Stimulated activated naive CD4-positive, alpha-beta T cell treated with Interleukin-2 at 50 U/mL for 16 hours (primary cell): ENCODE measurements around the gene EIF2B4.
"Not testable (repeated sequence)": the region's sequence is repeated elsewhere in the genome, so short reads cannot be mapped to it uniquely, and the experiment has no call there.

Source experiments
- DNase-seq: peaks from one replicate; lab custom pipeline; 2025; lab: John Stamatoyannopoulos, UW

The EIF2B4 gene

DNA sequence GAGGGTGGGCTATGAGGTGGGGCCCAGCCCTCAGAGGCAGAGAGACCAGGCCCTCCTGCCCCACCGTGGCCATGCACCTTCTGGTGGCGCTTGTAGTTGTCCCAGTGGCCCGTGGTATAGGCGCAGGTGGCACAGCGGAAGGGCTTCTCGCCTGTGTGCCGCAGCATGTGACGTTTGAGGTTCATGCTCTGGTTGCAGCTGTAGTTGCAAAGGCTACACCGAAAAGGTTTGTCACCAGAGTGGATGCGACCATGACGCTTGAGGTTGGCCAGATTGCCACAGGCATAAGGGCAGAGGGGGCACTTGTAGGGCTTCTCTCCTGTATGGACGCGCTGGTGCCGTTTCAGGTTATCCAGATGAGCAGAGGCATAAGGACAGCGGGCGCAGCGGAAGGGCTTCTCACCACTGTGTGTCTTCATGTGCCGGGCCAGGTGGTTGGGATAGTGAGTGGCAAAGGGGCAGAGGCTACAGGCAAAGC is 7.5 kb upstream of the EIF2B4 start:
- DNase-seq: no peak

- DNase-seq: no peak
Measured at GRCh38 chr2:27376866-27377617, 6.9 kb upstream of the EIF2B4 start.

- no peak for DNase-seq
Measured at GRCh38 chr2:27376151-27376865, 6.2 kb upstream of the EIF2B4 start.

DNA sequence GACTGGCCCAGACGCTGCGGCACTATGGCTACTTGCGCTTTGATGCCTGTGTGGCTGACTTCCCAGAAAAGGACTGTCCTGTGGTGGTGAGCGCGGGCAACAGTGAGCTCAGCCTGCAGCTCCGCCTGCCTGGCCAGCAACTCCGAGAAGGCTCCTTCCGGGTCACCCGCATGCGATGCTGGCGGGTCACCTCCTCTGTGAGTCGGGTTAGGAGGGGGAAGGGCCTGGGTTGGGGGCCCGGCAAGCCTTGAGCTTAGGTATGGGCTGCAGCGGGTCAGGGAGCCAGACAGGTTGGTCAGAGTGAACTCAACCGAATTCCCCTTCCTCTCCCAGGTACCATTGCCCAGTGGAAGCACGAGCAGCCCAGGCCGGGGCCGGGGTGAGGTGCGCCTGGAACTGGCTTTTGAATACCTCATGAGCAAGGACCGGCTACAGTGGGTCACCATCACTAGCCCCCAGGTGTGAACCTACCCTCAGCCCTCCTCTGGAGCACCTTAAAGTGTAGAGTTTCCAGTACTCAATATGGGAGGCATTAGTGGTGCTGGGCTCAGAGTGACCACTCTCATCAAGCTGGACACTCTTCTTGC is 5.5 kb upstream of the EIF2B4 start:
- no peak for DNase-seq

DNA sequence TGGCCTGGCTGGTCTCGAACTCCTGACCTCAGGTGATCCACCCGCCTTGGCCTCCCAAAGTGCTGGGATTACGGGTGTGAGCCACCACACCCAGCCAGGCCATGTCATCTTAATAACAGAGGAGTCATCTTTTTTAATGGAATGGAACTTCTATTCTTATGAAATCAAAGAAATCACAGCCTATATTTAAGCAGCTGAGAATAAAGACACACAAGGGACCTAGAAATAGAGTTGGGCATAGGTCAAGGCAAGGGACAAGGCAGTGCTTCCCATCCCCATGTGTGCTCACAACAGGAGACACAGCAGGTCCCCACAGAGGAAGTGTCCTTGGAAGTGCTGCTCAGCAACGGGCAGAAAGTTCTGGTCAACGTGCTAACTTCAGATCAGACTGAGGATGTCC is 3.4 kb upstream of the EIF2B4 start:
- DNase-seq: no peak

GRCh38 chr2:27372937-27373336 is 2.8 kb upstream of the EIF2B4 start:
- DNase-seq: no peak

DNA sequence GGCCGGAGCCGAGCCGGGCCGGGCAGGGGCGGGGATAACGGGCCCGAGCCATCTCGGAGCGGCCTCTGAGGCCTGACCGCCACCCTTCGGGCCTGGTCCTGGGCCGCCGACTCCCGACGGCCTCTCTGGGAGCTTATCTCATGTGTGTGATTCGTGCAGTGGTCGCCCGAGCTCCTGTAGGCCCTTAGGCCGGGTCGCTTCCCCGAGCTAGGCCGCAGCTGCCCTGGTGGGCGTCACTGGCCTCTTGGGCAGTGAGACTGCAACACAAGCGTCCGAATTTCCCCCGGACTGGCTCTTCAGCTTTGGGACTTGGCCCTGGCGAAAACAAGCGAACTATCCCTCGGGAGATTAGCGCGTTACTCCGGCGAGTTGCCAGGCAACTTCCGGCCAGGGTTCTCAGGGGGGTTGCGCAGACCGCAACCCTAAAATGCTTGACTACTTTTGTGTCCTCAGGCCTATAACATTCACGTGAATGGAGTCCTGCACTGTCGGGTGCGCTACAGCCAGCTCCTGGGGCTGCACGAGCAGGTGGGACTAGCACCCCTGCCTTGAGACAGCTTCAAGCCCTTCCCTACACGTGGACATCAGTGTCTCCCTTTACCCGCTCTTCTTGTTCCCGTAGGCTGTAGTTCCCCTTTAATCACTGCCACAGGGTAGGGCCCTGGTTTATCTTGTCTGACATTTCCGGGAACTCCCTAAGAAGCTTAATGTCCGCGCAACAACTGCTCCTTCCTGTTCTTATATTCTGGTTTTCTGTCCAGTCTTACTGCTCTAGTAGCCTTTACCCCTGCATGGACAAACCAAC is 880 bp upstream of the EIF2B4 start:
- DNase-seq: no peak

GRCh38 chr2:27369471-27370025 is 590 bp downstream of the EIF2B4 start:
- no peak for DNase-seq

- DNase-seq: no peak
Measured at GRCh38 chr2:27363933-27364332, 6.2 kb downstream of the EIF2B4 start.

DNA sequence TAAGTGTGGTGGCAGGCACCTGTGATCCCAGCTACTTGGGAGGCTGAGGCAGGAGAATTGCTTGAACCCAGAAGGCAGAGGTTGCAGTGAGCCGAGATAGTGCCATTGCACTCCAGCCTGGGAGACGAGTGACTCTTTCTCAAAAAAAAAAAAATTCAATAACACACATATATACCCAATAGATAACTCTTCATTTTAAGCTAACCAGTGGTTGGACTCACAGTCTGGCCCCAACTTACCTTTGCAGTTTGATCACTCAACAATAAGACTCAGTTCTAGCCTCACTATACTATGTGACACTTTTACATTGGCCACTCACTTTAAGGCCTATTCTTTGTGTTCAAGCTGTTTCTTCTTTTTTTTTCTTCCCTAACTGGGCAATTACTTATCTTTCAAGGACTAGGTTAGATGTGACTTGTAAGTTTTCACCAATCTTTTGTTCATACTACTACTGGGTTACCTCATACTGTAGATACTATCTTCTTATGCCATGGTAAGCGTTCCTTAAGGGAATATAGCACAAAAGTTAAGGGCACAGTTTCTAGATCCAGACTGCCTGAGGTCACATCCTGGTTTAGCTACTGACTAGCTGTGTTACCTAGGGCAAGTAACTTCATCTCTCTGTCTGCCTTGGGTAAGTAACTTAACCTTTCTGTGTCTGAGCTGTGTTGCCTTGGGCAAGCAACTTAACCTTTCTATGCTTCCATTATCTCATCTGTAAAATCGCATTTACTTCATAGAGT is 7.3 kb downstream of the EIF2B4 start:
- DNase-seq: no peak

DNA sequence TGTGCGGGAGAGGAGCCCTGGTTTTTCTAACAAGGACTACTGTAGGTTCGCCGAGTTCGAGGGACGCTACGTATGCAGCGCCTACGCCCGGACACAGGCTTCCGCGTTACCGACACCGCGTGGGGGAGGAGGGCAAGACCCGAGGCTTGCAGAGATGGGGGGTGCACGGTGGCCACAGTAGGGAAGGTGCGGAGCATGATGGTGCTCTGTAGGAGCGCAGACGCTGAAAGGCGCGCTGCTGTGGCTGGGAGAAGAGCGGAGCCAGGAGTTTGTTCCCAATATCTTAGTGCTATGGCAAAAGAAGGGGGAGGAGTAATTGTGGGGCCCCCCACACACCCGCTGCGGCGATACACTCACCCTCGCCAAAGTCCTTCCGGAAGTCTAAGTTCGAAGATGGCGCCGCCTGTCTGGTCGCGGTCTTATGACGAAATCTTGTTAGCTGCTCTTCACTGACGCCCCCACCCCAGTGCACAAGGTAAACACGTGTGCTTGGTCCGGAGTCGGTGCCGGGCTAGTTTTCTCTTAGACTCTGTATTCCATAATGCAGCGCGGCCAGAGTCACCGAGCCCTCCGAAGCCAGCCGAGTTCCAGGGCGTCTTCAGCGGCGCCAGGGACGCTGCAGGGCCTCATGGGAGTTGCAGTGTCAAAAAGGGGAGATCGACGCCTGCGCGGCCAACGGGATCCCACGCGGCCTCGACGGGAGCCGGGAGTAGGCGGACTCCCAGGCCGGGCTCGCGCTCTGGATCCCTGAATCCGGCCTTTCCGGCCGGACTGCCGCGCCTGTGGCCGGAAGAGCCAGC is 13.6 kb downstream of the EIF2B4 start, which contains the start of gene GTF3C2:
TSS of gene GTF3C2 (minus strand) at position 383 of the 800 bp plus-strand sequence. CDS start 13,210 bp downstream, outside the sequence.
- peak; percentile 93 for DNase-seq

GRCh38 chr2:27356056-27356381 is 14.1 kb downstream of the EIF2B4 start:
- peak; percentile 67 for DNase-seq

GRCh38 chr2:27354597-27354927 is 15.6 kb downstream of the EIF2B4 start:
- DNase-seq: no peak

- no peak for DNase-seq
Measured at GRCh38 chr2:27353762-27354596, 16.2 kb downstream of the EIF2B4 start.

DNA sequence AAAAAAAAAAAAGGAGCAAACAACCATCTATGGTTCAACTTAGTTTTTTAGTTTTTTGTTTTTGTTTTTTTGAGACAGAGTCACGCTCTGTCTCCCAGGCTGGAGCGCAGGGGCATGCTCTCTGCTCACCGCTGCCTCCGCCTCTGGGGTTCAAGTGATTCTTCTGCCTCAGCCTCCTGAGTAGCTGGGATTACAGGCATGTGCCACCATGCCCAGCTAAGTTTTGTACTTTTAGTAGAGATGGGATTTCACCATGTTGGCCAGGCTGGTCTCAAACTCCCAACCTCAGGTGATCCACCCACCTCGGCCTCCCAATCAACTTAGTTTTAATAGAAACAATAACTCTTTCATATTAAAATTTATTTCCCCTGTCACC is 16.8 kb downstream of the EIF2B4 start:
- not testable (repeated sequence) for DNase-seq

- no peak for DNase-seq
Measured at GRCh38 chr2:27351802-27352598, 18.1 kb downstream of the EIF2B4 start.

DNA sequence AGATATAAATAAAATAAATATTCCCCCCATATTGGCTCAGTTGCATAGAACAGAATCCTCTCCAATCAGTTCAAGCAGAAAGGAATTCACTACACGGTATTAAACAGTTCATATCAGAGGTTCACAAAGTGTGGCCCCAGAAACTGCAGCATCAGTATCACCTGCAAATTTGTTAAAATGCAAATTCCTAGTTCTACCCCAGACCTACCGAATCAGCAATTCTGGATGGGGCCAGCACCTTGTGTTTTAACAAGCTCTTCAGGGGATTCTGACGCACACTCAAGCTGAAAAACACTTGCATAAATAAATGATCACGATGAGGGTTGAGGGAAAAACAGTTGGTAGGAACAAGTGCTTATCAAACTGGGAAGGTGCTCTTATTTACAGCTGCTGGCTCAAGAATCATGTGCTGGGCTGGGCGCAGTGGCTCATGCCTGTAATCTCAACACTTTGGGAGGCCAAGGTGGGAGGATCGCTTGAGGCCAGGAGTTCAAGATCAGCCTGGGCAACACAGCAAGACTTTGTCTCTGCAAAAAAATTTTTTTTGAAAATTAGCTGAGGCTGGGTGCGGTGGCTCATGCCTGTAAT is 19.9 kb downstream of the EIF2B4 start:
- DNase-seq: no peak

GRCh38 chr2:27347641-27348040 is 22.5 kb downstream of the EIF2B4 start:
- DNase-seq: no peak
